DOHH2 (cell line): ENCODE data around the gene URGCP.

Experiments
- H3F3A ChIP-seq: fragments of 200-600 bp; sonication (generic), shearing (Covaris generic); 2 replicates; pipeline ENCODE4 v1.6.0; 2016; ENCODE audit warnings: antibody characterized with exemption, mild to moderate bottlenecking; ENCODE audit not compliant: control insufficient read depth, insufficient read depth
- H3K27ac ChIP-seq: fragments of 200-600 bp; sonication (generic); 2 replicates; pipeline ENCODE4 v1.5.1; 2014; ENCODE audit warnings: low read depth, mild to moderate bottlenecking, low read length, moderate library complexity
- H3K27me3 ChIP-seq: fragments of 200-600 bp; sonication (generic); 2 replicates; pipeline ENCODE4 v1.6.1; 2014; ENCODE audit warnings: mild to moderate bottlenecking, low read length, mixed read lengths; ENCODE audit not compliant: control insufficient read depth
- H3K36me3 ChIP-seq: fragments of 200-600 bp; sonication (generic); 2 replicates; pipeline ENCODE4 v1.6.1; 2014; ENCODE audit warnings: mild to moderate bottlenecking, low read length, moderate library complexity, mixed read lengths; ENCODE audit not compliant: control insufficient read depth
- H3K4me1 ChIP-seq: fragments of 200-600 bp; sonication (generic); 2 replicates; pipeline ENCODE4 v1.6.1; 2014; ENCODE audit warnings: mild to moderate bottlenecking, low read length, mixed read lengths; ENCODE audit not compliant: control insufficient read depth
- H3K4me2 ChIP-seq: fragments of 200-600 bp; sonication (generic); 2 replicates; pipeline ENCODE4 v1.6.0; 2014; ENCODE audit warnings: mild to moderate bottlenecking, low read length, moderate library complexity
- H3K4me3 ChIP-seq: fragments of 200-600 bp; sonication (generic); 2 replicates; pipeline ENCODE4 v1.5.1; 2014; ENCODE audit warnings: mild to moderate bottlenecking, low read length, mixed read lengths
- H3K79me2 ChIP-seq: fragments of 200-600 bp; sonication (generic); 2 replicates; pipeline ENCODE4 v1.6.1; 2014; ENCODE audit warnings: mild to moderate bottlenecking, low read length, mixed read lengths; ENCODE audit not compliant: control insufficient read depth
- H3K9me2 ChIP-seq: fragments of 200-600 bp; sonication (generic); replicated peaks from 2 replicates; pipeline ENCODE4 v1.6.1; 2014; ENCODE audit warnings: mild to moderate bottlenecking, low read length, mixed read lengths; ENCODE audit not compliant: control insufficient read depth
- H3K9me3 ChIP-seq: fragments of 200-600 bp; sonication (generic); 2 replicates; pipeline ENCODE4 v1.6.1; 2014; ENCODE audit warnings: antibody characterized with exemption, low read length, mixed read lengths; ENCODE audit not compliant: control insufficient read depth, insufficient read depth
- H4K20me1 ChIP-seq: fragments of 200-600 bp; sonication (generic); 2 replicates; pipeline ENCODE4 v1.6.0; 2014; ENCODE audit warnings: low read depth, mild to moderate bottlenecking, antibody characterized with exemption, low read length, moderate library complexity; ENCODE audit not compliant: control insufficient read depth, insufficient read depth
- CTCF ChIP-seq: fragments of 200-600 bp; sonication (generic); IDR thresholded peaks from one replicate; pipeline ENCODE4 v1.5.1; 2014; ENCODE audit warnings: antibody characterized with exemption, mild to moderate bottlenecking, low read depth, low read length; ENCODE audit not compliant: poor library complexity, severe bottlenecking
- EZH2phosphoT487 ChIP-seq: fragments of 200-600 bp; sonication (generic); IDR thresholded peaks from 2 replicates; pipeline ENCODE4 v1.6.1; 2017; ENCODE audit warnings: borderline replicate concordance, mild to moderate bottlenecking, antibody characterized with exemption, low read length, moderate library complexity, mixed read lengths

Gene URGCP

GRCh38 chr7:43938892-43939482 is 32.6 kb upstream of the URGCP start:
- no peak overlapping the region for H3K27ac ChIP-seq

GRCh38 chr7:43937444-43937843 is 31.0 kb upstream of the URGCP start:
- Histone ChIP-seq H3K4me1 (no peaks in the 10 kb centered on the region), H3K4me2 (no peak overlapping the region), H3K4me3 (no peak overlapping the region), H3K79me2 (no peaks in the 10 kb centered on the region), H3K36me3 (no peaks in the 10 kb centered on the region), H4K20me1 (no peaks in the 10 kb centered on the region; the same call in 1 of the 2 replicates), H3K27me3 (no peaks in the 10 kb centered on the region), H3K9me2 (no peaks in the 10 kb centered on the region), H3F3A (no peaks in the 10 kb centered on the region), H3K9me3 (no peaks in the 10 kb centered on the region), H3K27ac (no peak overlapping the region)
- TF ChIP-seq CTCF (no peak), EZH2phosphoT487 (no peak)

More at GRCh38 chr7:43938892-43939482, 32.6 kb upstream of the URGCP start:
- H3K4me1 ChIP-seq, result no peaks in the 10 kb centered on the region
- TF ChIP-seq EZH2phosphoT487 (no peak), CTCF (no peak)
- no peaks in the 10 kb centered on the region; the same call in 1 of the 2 replicates for H4K20me1 ChIP-seq
- no peaks in the 10 kb centered on the region for H3K9me2 ChIP-seq
- H3F3A ChIP-seq, result no peaks in the 10 kb centered on the region
- no peaks in the 10 kb centered on the region for H3K9me3 ChIP-seq
- H3K4me2 ChIP-seq, result no peak overlapping the region
- no peaks in the 10 kb centered on the region for H3K27me3 ChIP-seq
- no peak overlapping the region for H3K4me3 ChIP-seq
- H3K79me2 ChIP-seq, result no peaks in the 10 kb centered on the region
- H3K36me3 ChIP-seq, result no peaks in the 10 kb centered on the region

GRCh38 chr7:43933902-43934560 is 27.6 kb upstream of the URGCP start:
- TF ChIP-seq EZH2phosphoT487, result no peak
- no peak for TF ChIP-seq CTCF
- no peaks in the 10 kb centered on the region for H4K20me1 ChIP-seq
- no peaks in the 10 kb centered on the region for H3F3A ChIP-seq
- H3K4me3 ChIP-seq, result no peak overlapping the region
- no peaks in the 10 kb centered on the region for H3K9me3 ChIP-seq
- H3K27me3 ChIP-seq, result no peaks in the 10 kb centered on the region
- 0 out of 2 replicates have a peak, but pooled peaks cover 3% of the 10 kb centered on the region for H3K79me2 ChIP-seq
- H3K4me1 ChIP-seq, result no peaks in the 10 kb centered on the region
- H3K9me2 ChIP-seq, result no peaks in the 10 kb centered on the region
- H3K36me3 ChIP-seq, result no peaks in the 10 kb centered on the region
- no peak overlapping the region for H3K27ac ChIP-seq
- no peak overlapping the region for H3K4me2 ChIP-seq
